GM18517 (cell line): ENCODE measurements around the gene GALNT10.

Experiments
- ATAC-seq: cut with Tn5 transposase; IDR thresholded peaks from one replicate; pipeline ENCODE4 v1.9.1; 2021; ENCODE audit warnings: mild to moderate bottlenecking, moderate library complexity; ENCODE audit not compliant: unreplicated experiment

GALNT10 gene

DNA sequence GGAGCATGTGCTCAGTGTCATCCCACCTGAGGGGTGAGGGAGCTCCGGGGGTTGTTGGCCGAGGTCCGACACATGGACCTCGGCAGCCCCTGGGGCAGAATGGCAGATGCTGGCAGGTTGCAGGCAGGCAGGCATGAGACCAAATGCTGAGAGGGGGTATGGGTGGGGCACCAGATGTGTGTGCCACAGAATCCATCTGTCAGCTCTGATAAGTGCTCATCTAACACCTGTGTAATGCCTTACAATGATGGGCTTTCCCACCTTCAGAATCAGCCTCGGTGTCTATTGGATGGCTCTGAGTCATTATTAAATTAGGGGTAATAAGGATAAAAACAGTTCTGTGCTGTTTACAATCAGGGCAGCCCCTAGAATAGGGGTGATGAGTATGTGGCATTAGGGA lies 182.1 kb downstream of the GALNT10 start:
- ATAC-seq = no peak

GRCh38 chr5:154373326-154373725 lies 182.8 kb downstream of the GALNT10 start:
- ATAC-seq = no peak

- no peak for ATAC-seq
Observed at GRCh38 chr5:154373729-154374179, 183.2 kb downstream of the GALNT10 start.

DNA sequence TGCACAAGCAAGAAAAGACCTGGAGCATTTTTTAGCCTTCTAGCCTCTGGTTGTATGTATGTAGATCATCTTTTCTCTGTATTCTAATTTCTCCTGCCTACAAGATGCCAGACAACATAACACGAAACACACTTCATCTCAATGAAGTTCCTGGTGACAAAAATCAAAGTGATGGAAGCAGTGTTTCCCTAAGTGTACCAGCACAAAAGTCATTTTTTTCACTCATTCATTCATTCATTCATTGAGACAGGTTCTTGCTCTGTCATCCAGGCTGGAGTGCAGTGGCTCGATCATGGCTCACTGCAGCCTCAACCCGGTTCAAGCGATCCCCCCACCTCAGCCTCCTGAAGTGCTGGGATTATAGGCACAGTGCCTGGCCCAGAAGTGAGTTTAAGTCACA lies 183.7 kb downstream of the GALNT10 start:
- no peak for ATAC-seq

GRCh38 chr5:154375329-154376008 lies 184.9 kb downstream of the GALNT10 start:
- ATAC-seq = no peak

- ATAC-seq = no peak
Observed at GRCh38 chr5:154376481-154376880, 185.9 kb downstream of the GALNT10 start.

- ATAC-seq = no peak
Observed at GRCh38 chr5:154377754-154378533, 187.4 kb downstream of the GALNT10 start.

GRCh38 chr5:154380263-154380662 lies 189.7 kb downstream of the GALNT10 start:
- no peak for ATAC-seq

DNA sequence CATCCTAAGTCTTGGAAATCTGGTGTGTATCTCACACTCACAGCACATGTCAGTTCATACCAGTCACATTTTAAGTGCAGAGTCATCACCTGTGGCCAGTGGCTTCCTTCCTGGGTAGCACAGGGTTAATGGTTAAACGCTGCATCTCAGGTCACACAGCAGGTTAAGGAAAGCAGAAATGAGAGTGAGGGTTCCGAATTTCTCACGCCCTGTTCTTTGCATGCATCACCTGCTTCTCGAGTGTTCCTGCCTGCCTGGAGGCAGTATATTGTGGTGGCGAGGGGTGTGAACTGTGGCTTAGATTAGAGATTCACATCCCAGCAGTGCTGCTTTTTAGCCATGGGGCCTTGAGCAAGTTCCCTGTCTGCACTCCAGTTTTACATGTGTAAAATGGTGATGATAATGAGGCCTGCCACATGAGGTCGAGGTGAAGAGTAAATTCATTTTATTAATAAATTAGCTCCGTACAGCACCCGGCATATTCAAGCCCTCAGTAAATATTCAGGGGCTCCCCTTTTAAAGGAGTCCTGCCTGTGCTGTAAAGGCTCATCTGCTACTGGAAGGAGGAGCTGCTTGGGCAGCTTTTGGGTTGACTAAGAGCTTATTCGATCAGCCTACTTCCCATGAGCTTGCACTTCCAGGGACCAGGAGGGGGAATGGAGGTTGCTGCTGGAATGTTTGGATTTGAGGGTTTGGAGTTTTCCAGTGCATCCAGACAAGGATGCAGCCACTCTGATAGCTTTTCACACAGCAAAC lies 194.1 kb downstream of the GALNT10 start:
- ATAC-seq = peak; percentile 99

GRCh38 chr5:154385236-154385512 lies 194.6 kb downstream of the GALNT10 start:
- ATAC-seq = peak; percentile 19

- ATAC-seq = no peak
Observed at GRCh38 chr5:154386952-154387629, 196.6 kb downstream of the GALNT10 start.

DNA sequence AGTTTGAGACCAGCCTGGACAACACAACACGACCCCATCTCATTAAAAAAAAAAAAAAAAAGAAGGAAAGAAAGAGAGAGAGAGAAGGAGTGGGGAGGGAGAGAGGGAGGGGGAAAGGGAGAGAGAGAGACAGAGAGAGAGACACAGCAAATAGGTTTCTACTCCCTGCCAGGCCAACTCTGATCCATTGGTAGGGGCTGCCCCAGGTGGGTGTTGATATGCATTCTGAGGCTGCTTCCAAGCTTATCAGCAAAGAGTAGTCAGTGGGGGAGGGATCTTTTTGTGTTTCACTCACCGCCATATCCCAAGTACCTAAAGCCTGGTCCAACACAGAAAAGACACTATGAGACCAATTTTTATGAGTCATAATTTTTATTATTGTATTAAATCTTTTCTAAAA lies 198.3 kb downstream of the GALNT10 start:
- no peak for ATAC-seq

DNA sequence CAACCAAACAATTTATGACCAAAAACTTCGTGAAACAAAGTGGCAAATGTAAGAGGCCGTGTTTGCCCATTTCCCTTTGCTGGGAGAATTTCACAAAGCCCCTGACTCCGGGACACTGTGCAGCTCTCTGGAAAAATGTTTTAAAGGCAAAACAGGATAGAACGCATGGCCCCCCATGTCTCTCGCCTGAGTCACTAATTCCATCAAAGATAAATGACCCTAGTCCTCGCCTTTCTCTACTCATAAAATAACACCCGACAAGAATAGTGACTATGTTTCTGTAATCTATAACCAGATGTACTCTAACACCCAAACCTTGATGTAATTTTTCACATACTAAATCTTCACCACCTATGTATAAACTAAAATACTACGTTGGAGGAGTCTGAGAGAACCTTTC lies 199.6 kb downstream of the GALNT10 start:
- ATAC-seq = no peak

- ATAC-seq = no peak
Observed at GRCh38 chr5:154390746-154391359, 200.3 kb downstream of the GALNT10 start.

GRCh38 chr5:154391788-154392187 lies 201.3 kb downstream of the GALNT10 start:
- ATAC-seq = no peak

- ATAC-seq = no peak
Observed at GRCh38 chr5:154393850-154394249, 203.3 kb downstream of the GALNT10 start.

DNA sequence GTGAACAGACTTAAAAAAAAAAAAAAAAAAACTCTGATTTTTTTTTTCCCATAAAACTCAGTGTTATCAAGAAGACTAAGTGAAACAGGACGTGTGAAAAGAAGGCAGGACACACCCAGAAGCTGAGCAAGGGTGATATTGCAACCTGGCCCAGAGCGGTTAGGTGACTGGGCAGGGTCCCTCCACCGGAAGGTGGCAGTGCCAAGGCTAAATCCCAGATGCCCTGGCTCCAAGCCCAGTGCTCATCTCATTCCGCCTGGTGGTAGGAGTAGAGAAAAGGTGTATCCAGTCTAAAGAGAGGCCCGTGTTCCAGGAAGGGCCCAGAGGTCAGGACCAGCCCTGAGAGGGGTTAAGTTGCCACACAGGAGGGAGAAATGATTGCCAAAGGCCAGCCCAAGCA lies 203.8 kb downstream of the GALNT10 start:
- ATAC-seq = no peak

DNA sequence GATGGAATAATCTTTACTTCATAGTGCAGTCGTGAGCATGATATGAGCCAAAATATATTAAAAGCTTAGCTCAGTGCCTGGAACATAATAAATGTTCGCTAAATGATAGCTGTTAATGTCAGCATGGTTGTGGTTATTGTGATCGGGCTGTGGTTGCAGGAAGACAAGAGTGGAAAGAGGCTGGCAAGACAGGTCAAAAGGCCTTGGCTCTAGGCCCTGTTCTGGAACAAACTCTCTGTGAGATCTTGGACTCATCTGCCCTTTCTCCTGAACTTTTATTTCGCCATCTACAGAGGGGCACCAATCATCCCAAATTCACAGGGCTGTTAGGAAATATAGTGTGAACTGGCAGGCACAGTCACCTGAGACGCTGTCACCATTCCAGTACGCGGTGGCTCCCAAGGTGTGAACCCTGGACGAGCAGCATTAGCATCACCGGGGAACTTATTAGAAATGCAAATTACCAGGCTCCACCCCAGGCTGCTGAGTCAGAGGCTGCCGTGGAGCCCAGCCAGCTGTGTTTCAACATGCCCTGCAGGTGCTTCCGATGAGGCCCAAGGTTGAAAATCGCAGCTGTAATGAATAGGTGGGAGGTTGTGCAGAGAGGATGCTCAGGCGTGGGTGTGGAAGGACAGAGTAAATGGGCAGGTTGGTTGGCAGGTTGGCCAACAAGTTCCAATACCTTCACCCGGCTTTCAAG lies 205.0 kb downstream of the GALNT10 start:
- peak; percentile 97 for ATAC-seq

GRCh38 chr5:154396128-154396527 lies 205.6 kb downstream of the GALNT10 start:
- ATAC-seq = no peak
